Measurements from ENCODE around the gene PTPN13.

DNA sequence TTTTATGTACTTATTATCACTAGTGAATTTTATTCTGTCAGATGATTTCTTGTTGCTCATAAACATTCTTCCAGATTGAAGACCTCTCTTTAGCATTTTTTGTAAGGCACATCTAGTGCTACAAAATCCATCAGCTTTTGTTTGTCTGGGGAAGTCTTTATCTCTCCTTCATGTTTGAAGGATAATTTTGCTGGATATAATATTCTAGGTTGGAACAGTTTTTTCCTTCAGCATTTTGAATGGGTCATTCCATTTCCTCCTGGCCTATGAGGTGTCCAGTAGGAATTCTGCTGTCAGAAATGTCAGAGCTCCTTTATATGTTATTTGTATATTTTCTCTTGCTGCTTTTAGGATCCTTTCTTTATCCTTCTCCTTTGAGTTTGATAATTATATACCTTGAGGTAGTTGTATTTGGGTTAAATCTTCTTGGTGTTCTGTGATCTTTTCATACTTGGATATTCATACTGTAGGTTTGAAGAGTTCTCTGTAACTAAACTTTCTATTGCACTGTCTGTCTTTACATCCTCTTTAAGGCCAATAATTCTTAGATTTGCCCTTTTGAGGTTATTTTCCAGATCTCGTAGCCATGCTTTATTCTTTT lies 58.3 kb downstream of the PTPN13 start:
- TF ChIP-seq, protein P1, sequence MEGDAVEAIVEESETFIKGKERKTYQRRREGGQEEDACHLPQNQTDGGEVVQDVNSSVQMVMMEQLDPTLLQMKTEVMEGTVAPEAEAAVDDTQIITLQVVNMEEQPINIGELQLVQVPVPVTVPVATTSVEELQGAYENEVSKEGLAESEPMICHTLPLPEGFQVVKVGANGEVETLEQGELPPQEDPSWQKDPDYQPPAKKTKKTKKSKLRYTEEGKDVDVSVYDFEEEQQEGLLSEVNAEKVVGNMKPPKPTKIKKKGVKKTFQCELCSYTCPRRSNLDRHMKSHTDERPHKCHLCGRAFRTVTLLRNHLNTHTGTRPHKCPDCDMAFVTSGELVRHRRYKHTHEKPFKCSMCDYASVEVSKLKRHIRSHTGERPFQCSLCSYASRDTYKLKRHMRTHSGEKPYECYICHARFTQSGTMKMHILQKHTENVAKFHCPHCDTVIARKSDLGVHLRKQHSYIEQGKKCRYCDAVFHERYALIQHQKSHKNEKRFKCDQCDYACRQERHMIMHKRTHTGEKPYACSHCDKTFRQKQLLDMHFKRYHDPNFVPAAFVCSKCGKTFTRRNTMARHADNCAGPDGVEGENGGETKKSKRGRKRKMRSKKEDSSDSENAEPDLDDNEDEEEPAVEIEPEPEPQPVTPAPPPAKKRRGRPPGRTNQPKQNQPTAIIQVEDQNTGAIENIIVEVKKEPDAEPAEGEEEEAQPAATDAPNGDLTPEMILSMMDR (conservative IDR thresholded peaks at IDR 0.05) = no peak
- TF ChIP-seq ZFX (IDR thresholded peaks at IDR 0.05) = no peak
